T-helper 2 cell treated with Interferon-gamma antibody and Interleukin-4, amounts not matched to agents 100 ng/mL and 5 ng/mL, for 36 hours (primary cell): ENCODE data around the gene AGAP6. TPM values are rescaled to one million over a fixed set of nuclear protein-coding genes. Genes with fewer than 3 reads are reported as not detected.
"Not testable (repeated sequence)": the region's sequence is repeated elsewhere in the genome, so short reads cannot be mapped to it uniquely, and the experiment has no call there.

Source experiments
- intact Hi-C: fragments of 100-400 bp; cut with micrococcal nuclease; formaldehyde crosslinking; loops from one replicate; pipeline ENCODE4 v1.15.1; 2023
- total RNA-seq: library from RNA; stranded (reverse); gene quantifications from 2 replicates; pipeline ENCODE4 v1.2.3, GENCODE V29; 2022

Gene AGAP6
- total RNA-seq, result 20.7 and 21.5 TPM in 2 replicates

GRCh38 chr10:49988376-49988775, at the start of gene AGAP6:
TSS of gene AGAP6 (plus strand) at chr10:49988406. CDS start at chr10:49988716, 310 bp downstream.
- intact Hi-C loops, result not testable (repeated sequence)

DNA sequence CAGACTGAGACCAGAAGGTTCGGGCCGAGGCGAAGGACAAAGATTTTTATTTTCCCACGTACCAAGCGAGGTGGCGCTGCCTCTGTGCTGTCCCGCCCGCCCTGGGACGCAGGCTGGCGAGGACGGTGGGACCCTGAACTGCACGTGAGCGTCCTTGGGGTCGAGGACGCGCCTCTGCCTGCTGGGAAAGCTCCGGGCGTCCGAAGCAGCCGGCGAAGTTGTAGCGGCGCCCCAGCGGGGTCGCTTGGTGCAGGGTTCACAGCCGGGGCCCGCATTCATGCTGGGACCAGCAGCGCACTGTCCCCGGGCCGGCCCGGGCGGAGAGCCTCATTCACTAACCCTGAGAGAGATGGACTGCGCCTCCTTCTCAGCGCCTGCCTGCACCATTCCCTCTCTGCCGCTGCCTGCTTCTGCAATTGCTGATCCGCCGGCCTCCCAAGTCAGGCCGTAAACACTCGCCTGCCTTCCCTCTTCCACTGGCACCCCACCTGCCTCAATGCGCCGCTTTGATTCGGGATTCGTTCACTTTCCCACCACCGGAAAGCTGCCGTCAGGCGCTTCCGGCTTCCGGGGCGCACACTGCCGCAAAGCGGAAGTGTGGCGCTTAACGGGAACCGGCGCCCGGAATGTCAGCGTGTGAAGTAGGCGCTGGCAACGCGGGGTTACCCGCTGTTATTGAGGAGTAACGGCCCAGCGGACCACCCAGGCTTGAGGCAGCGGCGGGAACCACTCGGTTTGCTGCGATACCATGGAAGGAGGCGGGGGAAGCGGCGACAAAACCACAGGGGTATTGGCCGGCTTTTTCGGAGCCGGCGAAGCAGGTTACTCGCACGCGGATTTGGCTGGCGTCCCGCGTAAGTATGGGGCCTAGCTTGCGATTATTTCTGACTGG, 46.5 kb upstream of the AGAP6 start, which contains the start of the genes PARG and TIMM23B:
Gene PARG (minus strand): TSS at position 581 of the 892 bp plus-strand sequence. CDS start 302 bp downstream, at position 279.
Gene TIMM23B (plus strand): TSS at position 607 of the 892 bp plus-strand sequence. CDS start 142 bp downstream, at position 749.
- intact Hi-C loops, result not testable (repeated sequence)

GRCh38 chr10:49942339-49942705, 45.9 kb upstream of the AGAP6 start:
- intact Hi-C loops, result not testable (repeated sequence)

GRCh38 chr10:49943607-49944006, 44.6 kb upstream of the AGAP6 start:
- intact Hi-C loops, result not testable (repeated sequence)

- intact Hi-C loops, result not testable (repeated sequence)
These were observed 40.1 kb upstream of the AGAP6 start for GRCh38 chr10:49948142-49948541.

DNA sequence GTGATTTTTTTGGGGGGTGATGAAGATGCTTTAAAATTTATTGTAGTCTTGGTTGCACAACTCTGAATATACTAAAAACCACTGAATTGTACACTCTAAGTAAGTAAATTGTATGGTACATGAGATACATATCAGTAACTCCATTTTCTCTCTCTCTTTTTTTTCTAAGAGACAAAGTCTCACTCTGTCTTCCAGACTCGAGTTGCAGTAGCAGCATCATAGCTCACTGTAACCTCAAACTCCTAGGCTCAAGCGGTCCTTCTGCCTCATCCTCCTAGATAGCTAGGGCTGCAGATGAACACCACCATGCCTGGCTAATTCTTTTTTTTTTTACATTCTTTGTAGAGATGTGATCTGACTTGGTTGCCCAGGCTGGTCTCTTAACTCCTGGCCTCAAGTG, 39.5 kb upstream of the AGAP6 start:
- intact Hi-C loops, result not testable (repeated sequence)

DNA sequence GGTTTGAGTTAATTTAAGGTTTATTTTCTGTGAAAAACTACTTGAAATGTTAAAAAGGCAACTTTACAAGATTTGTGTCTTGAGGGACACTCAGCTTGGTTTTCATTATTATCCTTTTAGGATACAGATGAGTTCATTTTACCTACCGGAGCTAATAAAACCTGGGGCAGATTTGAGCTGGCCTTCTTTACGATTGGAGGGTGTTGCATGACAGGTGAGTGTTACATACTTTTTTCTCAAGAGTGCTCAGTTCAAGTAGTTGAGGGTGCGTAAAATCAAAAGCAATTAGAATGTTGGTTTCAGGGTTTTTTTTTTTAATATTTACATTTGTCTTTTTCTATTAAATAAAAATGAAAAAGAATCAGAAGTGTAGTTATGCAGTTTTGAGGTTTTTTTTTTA, 36.2 kb upstream of the AGAP6 start:
- intact Hi-C loops, result not testable (repeated sequence)

DNA sequence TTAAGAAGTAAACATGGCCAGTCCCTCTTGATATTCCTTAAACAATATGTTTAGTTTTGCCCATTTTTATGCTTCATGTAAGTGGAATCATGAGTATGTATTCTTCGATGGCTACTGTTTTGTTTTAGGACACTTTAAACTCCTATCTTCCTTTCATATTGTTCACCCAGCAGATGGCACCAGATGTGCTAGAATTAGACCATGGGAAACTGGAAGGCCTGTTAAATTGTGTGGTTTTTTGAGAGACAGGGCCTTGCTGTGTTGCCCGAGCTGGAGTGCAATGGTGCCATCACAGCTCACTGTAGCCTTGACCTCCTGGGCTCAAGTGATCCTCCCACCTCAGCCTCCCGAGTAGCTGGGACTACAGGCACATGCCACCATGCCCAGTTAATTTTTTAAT, 35.1 kb upstream of the AGAP6 start:
- intact Hi-C loops, result not testable (repeated sequence)

- intact Hi-C loops, result not testable (repeated sequence)
These were observed 17.8 kb upstream of the AGAP6 start for GRCh38 chr10:49970331-49970857.

- intact Hi-C loops, result not testable (repeated sequence)
These were observed 16.7 kb upstream of the AGAP6 start for GRCh38 chr10:49971466-49971865.

DNA sequence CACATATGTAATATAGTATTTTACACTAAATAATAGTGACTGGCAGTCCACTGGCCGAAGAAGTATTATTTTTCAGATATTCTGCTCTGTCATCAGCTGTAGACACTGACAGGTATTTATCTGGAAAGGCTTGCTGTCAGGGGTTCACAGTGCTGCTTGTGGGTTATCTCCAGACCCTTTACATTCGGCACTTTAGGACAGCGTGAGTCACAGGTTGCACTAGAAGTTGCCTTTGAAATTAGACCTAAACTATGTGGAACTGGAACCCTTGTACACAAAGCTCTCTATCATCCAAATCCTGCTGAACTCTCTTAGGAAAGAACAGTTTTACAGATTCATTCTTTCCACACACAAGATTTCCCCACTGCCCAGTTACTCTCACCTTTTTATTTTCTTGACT, 16.1 kb upstream of the AGAP6 start:
- intact Hi-C loops, result not testable (repeated sequence)

DNA sequence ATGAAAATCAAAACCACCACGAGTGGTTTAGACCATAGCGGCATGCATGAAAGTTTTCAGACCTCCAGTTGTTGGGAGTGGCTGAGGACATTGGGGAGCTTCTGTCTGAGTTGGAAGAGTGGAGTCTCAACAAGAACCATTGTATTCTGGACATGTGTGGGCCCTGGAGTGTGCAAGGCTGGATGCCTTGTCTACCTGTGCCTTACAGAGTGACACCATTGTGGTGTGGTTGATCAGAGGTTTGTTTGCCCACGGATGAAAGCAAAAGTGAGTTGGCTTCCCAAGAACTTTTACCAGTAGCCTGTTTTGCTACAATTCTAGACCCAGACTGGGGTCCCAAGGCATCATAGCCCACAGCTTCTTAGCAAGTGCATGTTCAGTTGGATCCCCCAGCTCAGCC, 10.4 kb upstream of the AGAP6 start:
- intact Hi-C loops, result not testable (repeated sequence)

GRCh38 chr10:49987207-49987606, 999 bp upstream of the AGAP6 start:
- intact Hi-C loops, result not testable (repeated sequence)

- intact Hi-C loops, result not testable (repeated sequence)
These were observed 7.1 kb downstream of the AGAP6 start for GRCh38 chr10:49995321-49995720.

- intact Hi-C loops, result not testable (repeated sequence)
These were observed 25.8 kb downstream of the AGAP6 start for GRCh38 chr10:50014024-50014423.

GRCh38 chr10:50015596-50016220, 27.5 kb downstream of the AGAP6 start:
- intact Hi-C loops, result not testable (repeated sequence)

- intact Hi-C loops, result not testable (repeated sequence)
These were observed 28.7 kb downstream of the AGAP6 start for GRCh38 chr10:50016926-50017325.

DNA sequence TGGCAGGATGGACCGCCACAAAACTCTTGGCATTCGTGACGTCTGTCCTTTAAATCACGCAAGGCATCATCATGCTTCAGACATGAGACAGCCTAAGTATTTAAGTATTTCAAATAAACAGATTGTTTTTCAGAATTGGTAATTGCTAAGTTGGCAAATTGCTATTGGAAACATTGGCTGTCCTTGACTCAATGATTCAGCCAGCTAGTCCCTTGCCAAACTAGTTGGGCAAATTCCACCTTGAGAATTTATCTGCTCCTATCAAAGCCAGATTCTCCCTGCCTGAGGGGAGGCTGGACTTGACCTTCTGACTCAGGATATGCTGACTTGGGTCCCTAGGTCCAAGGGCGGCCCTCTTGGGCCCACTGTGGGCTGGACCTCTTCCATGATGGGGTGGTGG, 29.4 kb downstream of the AGAP6 start:
- intact Hi-C loops, result not testable (repeated sequence)

- intact Hi-C loops, result not testable (repeated sequence)
These were observed 31.1 kb downstream of the AGAP6 start for GRCh38 chr10:50019279-50019678.

- intact Hi-C loops, result not testable (repeated sequence)
These were observed 32.3 kb downstream of the AGAP6 start for GRCh38 chr10:50020451-50021024.

DNA sequence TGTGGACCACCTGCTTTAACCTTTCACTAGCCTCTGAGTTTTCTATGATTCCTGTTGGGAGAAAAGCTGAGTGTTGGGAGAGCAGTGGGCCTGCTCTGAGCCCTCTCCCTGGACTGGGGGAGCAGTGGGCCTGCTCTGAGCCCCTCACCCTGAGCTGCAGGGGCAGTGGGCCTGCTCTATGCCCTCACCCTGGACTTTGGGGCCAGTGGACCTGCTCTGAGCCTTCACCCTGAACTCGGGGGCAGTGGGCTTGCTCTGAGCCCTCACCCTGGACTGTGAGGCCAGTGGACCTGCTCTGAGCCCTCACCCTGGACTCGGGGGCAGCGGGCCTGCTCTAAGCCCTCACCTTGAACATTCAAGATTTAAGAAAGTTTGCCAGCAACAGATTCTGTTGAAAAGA, 33.4 kb downstream of the AGAP6 start:
- intact Hi-C loops, result no loop called here
